ENCODE measurements around the gene TPH2.

Gene TPH2

DNA sequence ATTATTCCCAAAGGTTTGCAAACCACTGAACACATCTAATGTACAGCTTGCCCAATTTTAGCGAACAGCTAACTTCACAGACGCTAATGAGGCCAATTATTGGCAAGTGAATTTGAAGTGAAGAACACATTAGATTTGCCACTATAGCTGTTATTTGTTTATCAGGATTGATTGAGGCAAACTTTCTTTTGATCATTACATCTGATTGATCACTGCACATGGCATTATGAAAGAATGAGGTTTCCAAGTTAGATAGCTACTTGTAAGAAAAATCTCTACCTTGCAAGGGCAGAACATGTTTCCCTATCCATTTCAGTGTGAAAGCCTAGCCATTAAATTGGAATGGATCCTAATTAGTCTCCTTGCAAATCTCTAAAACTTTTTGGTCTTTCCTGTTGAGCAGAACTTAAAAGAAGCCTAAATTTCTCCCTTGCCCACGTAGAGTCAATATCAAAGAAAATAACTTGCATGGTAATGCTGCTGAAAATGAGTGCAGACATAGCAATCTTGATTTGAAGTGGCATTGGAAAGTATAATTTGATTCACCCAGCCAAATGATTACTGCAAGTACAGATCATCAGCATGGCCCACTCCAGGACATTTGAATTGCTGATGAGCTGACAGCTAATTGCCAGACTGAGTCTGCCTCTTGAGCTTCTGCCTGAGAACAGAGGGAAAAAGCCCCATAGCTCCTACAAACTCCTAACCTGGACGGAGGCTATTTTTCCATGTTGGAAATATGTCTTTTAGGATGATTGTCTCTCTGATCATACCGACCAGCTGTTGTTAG, 98.6 kb downstream of the TPH2 start:
- DNase-seq = no peak

DNA sequence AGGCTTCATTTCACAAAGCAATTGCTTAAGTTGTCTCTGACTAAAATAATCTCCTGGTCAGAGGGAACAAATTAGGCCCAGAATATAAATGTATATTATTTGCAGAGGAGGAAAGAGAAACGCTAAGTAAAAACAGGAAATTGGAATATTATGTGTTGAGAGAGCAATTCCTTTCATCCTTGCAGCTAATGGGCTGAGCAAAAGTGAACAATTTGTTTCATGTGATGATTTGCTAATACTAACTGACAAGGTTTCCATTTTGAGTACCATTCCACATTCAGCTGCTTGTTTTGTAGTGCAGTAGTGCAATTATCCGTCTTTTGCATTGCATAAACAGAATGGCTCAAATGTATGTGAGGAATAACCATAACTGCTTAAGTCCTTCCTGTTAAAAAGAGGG, 103.2 kb downstream of the TPH2 start:
- no peak for DNase-seq

DNA sequence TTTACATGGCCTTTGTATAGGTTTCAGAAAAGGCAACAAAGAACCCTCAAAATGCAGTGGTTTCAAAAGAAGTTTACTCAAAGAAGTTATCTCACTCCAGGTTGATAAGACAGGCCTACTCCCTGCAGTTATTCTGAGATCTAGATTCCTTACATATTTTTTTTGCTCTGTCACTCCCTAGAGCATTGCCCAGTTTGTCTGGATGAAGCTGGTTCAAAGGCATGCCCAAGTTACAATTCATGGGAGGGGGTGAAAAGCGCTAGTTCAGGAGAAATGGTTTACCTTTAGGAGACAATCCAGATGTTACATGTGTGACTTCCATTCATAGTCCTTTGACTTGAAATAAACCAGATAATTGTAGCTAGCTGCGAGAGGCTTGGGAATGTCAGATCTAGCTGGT, 115.0 kb downstream of the TPH2 start:
- no peak for DNase-seq

DNA sequence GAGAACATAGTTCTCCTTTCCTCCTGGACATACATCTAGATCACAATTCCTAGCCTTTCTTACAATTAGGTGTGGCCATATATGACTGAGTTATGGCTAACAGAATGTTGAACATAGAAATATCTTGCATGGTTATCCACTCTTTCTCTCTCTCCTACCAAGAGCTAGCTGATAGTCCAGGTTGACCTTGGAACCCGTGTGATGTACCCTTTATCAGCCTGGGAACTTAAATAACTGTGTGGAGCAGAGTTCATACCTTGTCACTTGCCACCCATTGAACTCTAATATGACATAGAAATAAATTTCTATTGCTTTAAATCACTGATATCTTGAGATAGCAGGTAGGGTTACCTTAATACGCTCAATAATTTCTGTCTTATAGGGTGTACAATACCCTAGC, 115.9 kb downstream of the TPH2 start:
- DNase-seq = no peak

DNA sequence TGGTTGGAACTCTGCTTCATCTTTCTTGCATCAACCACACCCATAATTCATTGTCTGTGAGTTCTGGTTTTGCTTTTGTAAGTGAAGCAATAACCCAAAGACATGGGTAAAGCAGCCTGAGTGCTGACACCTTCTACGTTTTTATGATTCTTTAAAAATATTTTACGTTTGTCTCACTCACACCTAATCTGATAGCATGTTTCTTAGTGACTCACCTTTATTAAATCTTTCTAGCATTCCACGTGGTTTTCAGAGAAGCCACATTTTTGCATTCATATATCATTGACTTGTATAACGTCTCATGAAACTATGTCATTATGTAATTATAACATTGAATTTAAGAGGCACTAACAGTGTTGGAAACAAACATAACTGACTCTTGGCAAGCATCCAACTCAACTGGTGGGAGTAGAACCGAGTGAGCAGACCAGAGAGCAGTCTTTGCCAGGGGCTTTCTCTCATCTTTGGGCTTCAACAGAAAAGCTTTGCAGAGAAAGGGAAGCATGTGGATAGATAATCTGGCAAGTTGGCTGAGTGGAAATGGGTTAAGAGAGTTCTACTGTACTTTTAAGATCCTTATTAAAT, 118.8 kb downstream of the TPH2 start:
- peak; percentile 91 for DNase-seq

DNA sequence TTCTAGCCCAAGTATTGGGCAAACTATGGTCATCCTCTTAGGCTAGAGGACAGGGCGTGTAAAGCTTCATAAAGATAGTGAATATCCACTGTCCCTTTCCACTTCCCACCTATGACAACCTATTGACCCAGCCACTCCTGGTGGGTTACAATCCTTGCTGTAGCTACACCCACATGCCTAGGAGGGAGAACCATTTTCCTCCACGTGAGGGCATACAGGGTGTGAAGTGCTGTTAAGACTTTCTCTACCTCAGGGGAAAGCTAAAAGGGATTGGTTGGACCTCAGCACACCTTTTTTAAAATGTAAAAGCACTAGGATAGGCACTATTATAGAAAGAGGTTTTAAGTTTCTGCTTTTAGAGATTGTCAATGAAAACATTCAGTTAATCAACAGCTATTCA, 124.4 kb downstream of the TPH2 start:
- DNase-seq = no peak

DNA sequence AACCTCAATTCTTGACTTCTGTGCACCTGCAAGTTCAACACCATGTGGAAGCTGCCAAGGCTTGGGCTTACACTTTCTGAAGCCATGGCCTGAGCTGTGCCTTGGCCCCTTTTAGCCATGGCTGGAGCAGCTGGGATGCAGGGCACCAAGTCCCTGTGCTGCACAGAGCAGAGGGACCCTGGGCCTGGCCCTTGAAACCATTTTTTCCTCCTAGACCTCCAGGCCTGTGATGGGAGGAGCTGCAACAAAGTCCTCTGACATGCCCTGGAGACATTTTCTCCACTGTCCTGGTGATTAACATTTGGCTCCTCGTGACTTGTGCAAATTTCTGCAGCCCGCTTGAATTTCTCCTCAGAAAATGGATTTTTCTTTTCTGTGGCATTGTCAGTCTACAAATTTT, 132.4 kb downstream of the TPH2 start:
- DNase-seq = no peak

DNA sequence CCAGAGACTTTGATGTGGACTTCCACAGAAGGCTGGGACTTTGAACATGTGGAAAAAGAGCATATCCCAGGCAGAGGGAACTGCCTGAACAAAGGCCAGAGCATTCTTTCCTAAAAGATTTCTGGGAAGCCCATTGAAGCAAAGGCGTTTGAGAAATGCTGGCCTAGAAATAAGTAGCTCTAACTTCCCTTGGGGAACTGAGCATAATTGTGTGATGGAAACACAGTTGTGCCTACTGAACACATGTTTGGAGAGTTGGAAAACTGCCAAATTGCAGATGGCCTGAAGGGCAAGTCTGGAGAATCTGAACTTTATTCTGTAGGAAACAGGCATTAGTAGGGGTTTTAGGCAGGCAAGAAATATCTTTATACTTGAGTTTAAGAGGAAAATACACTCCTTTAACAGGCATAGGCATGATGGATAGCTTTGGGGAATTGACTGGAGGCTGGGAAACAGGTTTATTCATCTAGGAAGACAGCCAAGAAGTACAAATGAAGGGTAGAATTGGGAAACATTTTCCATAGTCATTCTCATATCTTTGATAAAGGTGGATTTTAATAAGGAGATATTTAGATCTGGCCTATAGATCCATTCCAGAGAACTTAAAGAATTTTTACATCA, 134.1 kb downstream of the TPH2 start:
- no peak for DNase-seq

DNA sequence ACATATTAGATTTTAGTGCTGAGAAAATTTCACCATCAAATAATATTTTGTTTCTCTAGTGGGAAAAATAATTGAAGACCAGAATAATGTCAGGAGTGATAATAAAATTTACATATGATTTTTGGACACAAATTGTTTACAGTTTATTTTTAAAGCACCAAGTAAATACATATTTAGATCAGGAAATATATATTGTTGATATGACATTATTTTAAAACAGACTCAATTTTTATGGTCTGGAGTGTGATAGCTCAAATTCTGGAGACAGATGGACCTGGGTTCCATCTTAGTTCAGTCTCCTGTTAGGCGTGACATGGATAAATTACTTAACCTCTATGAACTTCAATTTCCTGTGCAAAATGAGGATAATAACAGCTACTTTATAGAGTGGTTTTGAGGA, 135.4 kb downstream of the TPH2 start:
- DNase-seq = no peak

DNA sequence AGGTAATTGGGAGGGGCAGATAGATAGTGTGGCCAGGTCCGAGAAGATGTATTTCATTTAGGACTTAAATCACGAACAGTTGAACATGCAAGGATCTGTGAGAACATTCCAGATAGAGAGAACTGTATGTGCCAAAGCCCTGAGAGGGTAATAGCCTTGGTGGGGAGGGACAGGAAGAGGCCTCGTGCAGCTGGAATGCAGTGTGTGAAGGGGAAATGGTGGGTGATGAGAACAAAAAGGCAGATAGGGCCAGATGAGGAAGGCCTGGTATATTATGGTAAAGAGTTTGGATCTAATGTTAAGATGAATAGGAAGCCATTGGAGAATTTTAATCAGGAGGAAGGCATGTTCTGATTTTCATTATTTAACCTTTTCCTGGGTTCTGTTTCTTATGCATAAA, 136.3 kb downstream of the TPH2 start:
- DNase-seq = no peak

DNA sequence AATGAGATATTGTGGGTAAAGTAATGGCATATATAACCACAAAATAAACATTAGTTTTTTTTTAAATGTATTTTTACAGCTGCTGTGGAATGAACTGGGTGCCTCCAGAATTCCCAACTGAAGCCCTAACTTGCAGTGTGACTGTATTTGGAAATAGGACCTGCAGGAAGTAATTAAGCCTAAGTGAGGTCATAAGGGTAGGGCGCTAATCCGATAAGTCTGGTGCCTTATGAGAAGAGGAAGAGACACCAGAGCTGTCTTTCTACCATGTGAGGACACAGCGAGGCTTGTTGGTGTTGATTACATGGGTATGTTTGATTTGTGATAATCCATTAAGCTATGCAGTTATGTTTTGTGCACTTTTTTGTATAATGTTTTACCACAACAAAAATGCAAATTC, 136.8 kb downstream of the TPH2 start:
- DNase-seq = no peak

DNA sequence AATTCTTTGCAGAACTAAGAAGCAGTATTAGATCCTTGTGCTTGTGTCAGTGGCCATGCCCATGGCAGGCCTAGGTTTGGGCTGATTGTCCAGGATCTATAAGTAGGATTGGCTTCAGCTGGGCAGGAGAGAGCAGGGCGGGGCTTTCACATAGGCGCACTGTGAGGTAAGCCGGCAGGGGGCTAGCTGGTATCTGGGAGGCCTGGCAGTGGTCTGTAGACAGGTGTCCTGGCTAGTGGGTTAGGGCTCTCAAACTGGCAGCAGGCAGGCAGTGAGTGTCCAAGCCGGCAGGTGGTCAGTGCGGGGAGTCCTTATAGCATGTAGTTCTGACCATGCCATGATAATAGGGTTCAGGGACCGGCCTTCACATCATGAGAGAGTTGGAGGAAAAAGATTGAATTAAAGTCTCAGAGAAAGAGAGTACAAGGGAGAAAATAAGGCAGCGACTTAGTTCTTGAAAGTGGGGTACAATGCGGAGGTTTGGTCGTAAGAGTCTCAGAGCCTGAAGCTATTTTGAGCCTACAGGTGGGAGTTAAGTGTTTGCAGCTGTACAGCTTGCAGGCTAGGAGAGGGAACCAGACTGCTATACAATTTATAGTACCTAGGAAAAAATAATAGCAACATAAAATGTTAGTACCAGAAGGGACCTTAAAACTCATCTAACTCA, 137.4 kb downstream of the TPH2 start:
- peak; percentile 48 for DNase-seq

DNA sequence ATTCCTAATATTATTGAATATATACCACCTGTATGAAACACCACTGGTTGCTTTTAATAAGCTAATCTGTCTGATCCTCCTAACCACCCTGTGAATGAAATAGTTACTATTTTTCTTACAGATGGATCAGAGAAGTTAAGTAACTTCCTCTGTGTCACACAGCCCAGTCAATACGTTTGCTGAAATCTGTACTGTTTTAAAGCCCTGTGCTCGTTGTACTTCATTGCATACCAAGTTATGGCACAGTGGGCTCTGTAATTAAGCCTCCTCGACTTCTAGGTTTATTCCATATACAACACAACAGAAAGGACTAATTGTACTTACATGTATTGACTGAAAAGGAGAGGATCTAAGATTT, 137.9 kb downstream of the TPH2 start:
- no peak for DNase-seq

DNA sequence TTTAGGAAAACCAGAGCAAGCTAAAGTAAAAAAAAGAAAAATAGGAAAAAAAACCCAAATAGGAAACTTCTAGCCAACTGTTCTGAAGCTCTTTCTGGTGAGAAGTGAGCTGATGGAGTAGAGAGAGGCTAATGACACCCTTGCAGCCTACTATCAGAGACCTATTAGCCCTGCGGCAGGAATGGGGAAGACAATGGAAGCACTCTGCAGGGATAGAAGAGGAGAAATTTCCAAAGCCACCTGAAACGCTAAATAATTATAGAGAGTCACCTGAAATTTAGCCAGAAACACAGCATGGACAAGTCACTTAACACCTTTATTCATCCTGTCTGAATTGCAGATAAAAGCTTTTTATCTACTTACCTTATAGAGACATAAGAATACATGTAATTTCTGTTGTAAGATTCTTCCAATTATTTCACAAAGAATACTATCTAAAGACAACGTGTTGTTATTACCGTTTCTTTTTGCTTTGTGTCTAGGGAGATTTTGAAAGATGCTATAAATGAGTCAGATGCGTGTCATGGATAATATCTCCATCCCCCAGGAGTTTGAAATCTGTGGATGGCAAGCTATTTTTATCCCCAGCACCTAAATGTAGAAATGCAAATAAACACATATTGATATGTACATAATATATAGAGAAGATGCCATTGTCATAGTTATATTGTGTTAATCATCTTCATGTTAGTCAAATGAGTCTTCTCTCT, 138.6 kb downstream of the TPH2 start:
- DNase-seq = peak; percentile 99

DNA sequence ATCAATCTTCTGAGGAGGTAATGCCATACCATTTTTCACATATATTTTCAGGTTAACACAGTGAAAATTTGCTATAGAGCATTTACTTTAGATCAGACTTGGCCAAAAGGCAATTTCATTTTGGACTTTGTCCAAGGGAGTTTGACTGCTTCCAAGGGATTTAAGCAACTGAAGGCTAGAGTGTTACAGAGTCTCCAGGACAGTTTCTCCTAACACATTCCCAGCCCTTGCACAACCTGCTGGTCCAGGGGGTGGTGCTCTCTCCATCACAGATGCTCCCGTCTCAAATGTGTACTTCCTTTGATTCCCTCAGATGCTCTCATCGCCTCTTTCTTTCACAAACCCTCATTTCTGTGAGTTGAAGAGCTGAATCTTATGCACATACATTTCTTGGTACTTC, 143.1 kb downstream of the TPH2 start:
- no peak for DNase-seq

All from NCI-H1417 treated with DMSO at 0.1 percent for 48 hours (cell line).